Measurements from ENCODE around the gene ZNF385A. TPM values are rescaled to one million over a fixed set of nuclear protein-coding genes. Genes with fewer than 3 reads are reported as not detected.

Gene ZNF385A
- total RNA-seq, 1 experiment from 2014 or later = 5.9 TPM

GRCh38 chr12:54324617-54325441 lies 59.7 kb downstream of the ZNF385A start, which contains the start of gene COPZ1:
Gene COPZ1 (plus strand): TSS chr12:54325131. CDS start chr12:54325164, 33 bp downstream.
- intact Hi-C loops (cut with micrococcal nuclease; ENCODE audit: unreplicated experiment) = loop anchor here (2.0 kb wide), 1 partner anchor 36 kb away; no protein-coding TSS in a partner anchor
- BruUV-seq (replicated peaks) = no TSS peak

More at GRCh38 chr12:54324617-54325441, 59.7 kb downstream of the ZNF385A start, which contains the start of gene COPZ1:
- in situ Hi-C loops (cut with HindIII; ENCODE audit: low pct_unique_long_range_greater_than_20kb, low sequenced_read_pairs) = no loop called here
- no peaks in the 10 kb centered on the region for H3K27me3 ChIP-seq (ENCODE audit: control insufficient read depth, insufficient read depth, low read length)
- peak within 1 kb of the TSS; percentile 94 for H3K27ac ChIP-seq (ENCODE audit: low read length)
- H3K4me1 ChIP-seq (ENCODE audit: control insufficient read depth, insufficient read depth, low read length) = peaks cover 18% of the 10 kb centered on the region
- DNase-seq (ENCODE audit: low read depth, low spot score) (peak; percentile 99), ATAC-seq (peak; percentile 97)
- ChIA-PET POLR2A (interaction anchor here (0.6 to 1.2 kb wide), 10 partner anchors 28 to 1485 kb away, joined by 3 to 21 read pairs (median 4); partner anchors contain the start of genes CBX5 and HNRNPA1), CTCF (interaction anchor here (0.6 to 1.7 kb wide), 28 partner anchors 9 to 534 kb away, joined by 3 to 23 read pairs (median 6); partner anchors contain the start of genes CBX5, HNRNPA1 and NFE2)
- peaks cover 3% of the 10 kb centered on the region for H3K36me3 ChIP-seq (ENCODE audit: control insufficient read depth, insufficient read depth, low read length)
- no peaks in the 10 kb centered on the region for H3K9me3 ChIP-seq (ENCODE audit: control insufficient read depth, insufficient read depth, low read depth, low read length)
- TF ChIP-seq REST (IDR thresholded peaks at IDR 0.05; ENCODE audit: insufficient read depth in 1 of 2, low read depth in 2 of 2, low read length in 1 of 2) = no peak; a peak in 1 of 4 replicates
- peak; percentile 68; the same call in 1 of the 2 replicates for TF ChIP-seq SIN3A (IDR thresholded peaks at IDR 0.05; ENCODE audit: borderline replicate concordance, insufficient read depth, low read depth, low read length)
- TF ChIP-seq CTCF (IDR thresholded peaks at IDR 0.05) = peak; percentile 94
- TF ChIP-seq TCF7L2 (IDR thresholded peaks at IDR 0.05; ENCODE audit: low read depth, low read length) = 0 out of 2 replicates have a peak, but pooled peaks have one; percentile 24
- peak; percentile 90 for TF ChIP-seq POLR2AphosphoS5 (IDR thresholded peaks at IDR 0.05; ENCODE audit: low read depth, low read length)
- peak within 1 kb of the TSS; percentile 93 to 98 for H3K4me3 ChIP-seq (ENCODE audit: low read depth in 2 of 2, low read length in 2 of 2)

Measured in Panc1 (cell line).